Right atrium auricular region (tissue), 2 donors: Measurements from ENCODE around the gene STAT1. TPM values are rescaled to one million over a fixed set of nuclear protein-coding genes. Genes with fewer than 3 reads are reported as not detected.

Source experiments
- DNase-seq: peaks from one replicate; pipeline ENCODE4 v3.0.0-alpha.2; 2019; ENCODE audit warnings: low spot score
- H3K27ac ChIP-seq, 2 donors: fragments of 200-600 bp; sonication (generic); 1 replicate in 1 of 2; 2 replicates in 1 of 2; pipeline ENCODE4 v1.5.1; 2016 to 2019
- H3K27me3 ChIP-seq, 2 donors: fragments of 200-600 bp; sonication (generic); one replicate each; pipeline versions ENCODE4 v1.5.1 to v1.6.0; 2017 to 2019
- H3K36me3 ChIP-seq: fragments of 200-600 bp; sonication (generic); one replicate; pipeline ENCODE4 v1.5.1; 2016
- H3K4me1 ChIP-seq, 2 donors: fragments of 200-600 bp; sonication (generic); one replicate each; pipeline versions ENCODE4 v1.5.1 to v1.6.0; 2017 to 2019
- H3K4me3 ChIP-seq, 2 donors: fragments of 200-600 bp; sonication (generic); 1 replicate in 1 of 2; 2 replicates in 1 of 2; pipeline ENCODE4 v1.5.1; 2017 to 2019; ENCODE audit warnings: mild to moderate bottlenecking in 1 of 2, moderate library complexity in 1 of 2
- H3K9me3 ChIP-seq, 2 donors: fragments of 200-600 bp; sonication (generic); one replicate each; pipeline ENCODE4 v1.5.1; 2019
- total RNA-seq, 2 donors: library from RNA; depleted of rRNA; stranded (reverse); fragments of >200 nt; gene quantifications; one replicate each; pipeline ENCODE4 v1.1.0, GENCODE V29; 2016
- TF ChIP-seq, protein P1 (sequence below), 2 donors: fragments of 200-600 bp; sonication (generic); IDR thresholded peaks; one replicate each; pipeline ENCODE4 v1.5.1; 2019; ENCODE audit warnings: antibody characterized with exemption in 2 of 2

STAT1 gene
- total RNA-seq, 2 donors from 2014 or later = 34.8 to 36.6 TPM

DNA sequence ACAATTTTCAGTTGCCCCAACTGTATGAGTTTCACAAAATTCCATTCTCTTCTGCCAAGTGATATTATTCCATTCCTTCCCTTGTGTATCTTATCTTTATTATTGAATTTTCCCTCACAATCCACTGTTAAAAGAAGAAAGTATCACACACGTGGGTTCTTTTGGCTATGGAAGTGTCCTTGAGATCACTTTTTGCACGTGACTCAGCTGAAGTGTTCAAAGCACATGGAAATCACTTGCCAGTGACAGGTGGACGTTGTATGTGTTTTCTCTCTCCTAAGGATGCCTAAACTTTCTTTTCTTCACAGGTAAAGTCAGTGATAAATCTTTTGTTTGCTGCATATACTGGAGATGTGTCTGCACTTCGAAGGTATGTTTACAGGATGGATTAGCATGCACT lies 60.7 kb downstream of the STAT1 start:
- Histone ChIP-seq H3K36me3 (no peaks in the 10 kb centered on the region), H3K27ac (no peak overlapping the region), H3K27me3 (no peaks in the 10 kb centered on the region), H3K9me3 (no peaks in the 10 kb centered on the region), H3K4me3 (no peak overlapping the region), H3K4me1 (peaks cover 0 to 24% of the 10 kb centered on the region in 2 donors)
- TF ChIP-seq, protein P1, sequence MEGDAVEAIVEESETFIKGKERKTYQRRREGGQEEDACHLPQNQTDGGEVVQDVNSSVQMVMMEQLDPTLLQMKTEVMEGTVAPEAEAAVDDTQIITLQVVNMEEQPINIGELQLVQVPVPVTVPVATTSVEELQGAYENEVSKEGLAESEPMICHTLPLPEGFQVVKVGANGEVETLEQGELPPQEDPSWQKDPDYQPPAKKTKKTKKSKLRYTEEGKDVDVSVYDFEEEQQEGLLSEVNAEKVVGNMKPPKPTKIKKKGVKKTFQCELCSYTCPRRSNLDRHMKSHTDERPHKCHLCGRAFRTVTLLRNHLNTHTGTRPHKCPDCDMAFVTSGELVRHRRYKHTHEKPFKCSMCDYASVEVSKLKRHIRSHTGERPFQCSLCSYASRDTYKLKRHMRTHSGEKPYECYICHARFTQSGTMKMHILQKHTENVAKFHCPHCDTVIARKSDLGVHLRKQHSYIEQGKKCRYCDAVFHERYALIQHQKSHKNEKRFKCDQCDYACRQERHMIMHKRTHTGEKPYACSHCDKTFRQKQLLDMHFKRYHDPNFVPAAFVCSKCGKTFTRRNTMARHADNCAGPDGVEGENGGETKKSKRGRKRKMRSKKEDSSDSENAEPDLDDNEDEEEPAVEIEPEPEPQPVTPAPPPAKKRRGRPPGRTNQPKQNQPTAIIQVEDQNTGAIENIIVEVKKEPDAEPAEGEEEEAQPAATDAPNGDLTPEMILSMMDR (IDR thresholded peaks at IDR 0.05) = no peak
- no peak for DNase-seq

DNA sequence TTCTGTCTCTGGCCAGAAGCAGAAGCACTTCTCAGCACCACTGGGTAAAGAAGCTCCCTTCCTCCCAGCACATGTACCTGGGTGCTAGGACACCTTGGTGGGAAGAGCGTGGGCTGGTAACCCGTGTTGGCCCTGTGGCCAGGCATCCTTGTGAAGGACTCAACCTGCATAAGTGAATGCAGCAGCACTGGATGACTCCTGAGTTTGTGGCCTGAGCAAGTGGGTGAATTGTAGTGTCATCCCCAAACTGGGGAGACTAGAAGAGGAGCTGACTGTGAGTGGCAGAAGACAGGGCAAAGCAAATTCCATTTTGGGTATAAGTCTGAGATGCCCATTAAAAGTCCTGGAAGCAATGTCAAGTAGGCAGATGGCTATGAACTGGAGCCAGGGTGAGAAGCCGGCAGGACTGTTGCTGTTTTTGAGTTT lies 63.4 kb downstream of the STAT1 start:
- no peak overlapping the region for H3K27ac ChIP-seq
- no peaks in the 10 kb centered on the region for H3K36me3 ChIP-seq
- H3K4me3 ChIP-seq = no peak overlapping the region
- TF ChIP-seq, protein P1 (IDR thresholded peaks at IDR 0.05) = no peak
- no peaks in the 10 kb centered on the region for H3K9me3 ChIP-seq
- DNase-seq = no peak
- H3K27me3 ChIP-seq = no peaks in the 10 kb centered on the region
- peaks cover 0 to 38% of the 10 kb centered on the region in 2 donors for H3K4me1 ChIP-seq

DNA sequence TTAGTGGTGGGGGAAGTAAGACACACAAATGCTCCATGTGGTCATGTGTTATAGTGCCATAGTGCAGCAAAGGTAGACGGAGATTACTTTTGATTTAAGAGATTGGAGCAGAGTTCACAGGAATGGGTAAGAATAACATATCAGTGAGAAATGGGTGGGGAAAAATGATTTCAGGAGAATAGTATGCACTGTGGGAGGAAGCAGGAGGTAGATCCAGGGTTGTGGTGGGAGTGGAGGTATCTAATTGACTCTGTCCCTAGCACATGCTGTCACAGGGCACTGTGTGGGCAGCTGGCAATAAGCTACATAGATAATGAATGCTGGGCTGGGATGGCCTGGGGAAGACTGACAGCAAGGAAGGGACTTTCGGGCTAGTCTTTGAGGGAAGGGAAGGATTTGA lies 65.3 kb downstream of the STAT1 start:
- no peaks in the 10 kb centered on the region for H3K9me3 ChIP-seq
- TF ChIP-seq, protein P1 (IDR thresholded peaks at IDR 0.05) = no peak
- no peak for DNase-seq
- no peaks in the 10 kb centered on the region for H3K27me3 ChIP-seq
- H3K36me3 ChIP-seq = no peaks in the 10 kb centered on the region
- peaks cover 0 to 38% of the 10 kb centered on the region in 2 donors for H3K4me1 ChIP-seq
- H3K27ac ChIP-seq = peak overlapping the region; percentile 43 to 63
- no peak overlapping the region for H3K4me3 ChIP-seq

DNA sequence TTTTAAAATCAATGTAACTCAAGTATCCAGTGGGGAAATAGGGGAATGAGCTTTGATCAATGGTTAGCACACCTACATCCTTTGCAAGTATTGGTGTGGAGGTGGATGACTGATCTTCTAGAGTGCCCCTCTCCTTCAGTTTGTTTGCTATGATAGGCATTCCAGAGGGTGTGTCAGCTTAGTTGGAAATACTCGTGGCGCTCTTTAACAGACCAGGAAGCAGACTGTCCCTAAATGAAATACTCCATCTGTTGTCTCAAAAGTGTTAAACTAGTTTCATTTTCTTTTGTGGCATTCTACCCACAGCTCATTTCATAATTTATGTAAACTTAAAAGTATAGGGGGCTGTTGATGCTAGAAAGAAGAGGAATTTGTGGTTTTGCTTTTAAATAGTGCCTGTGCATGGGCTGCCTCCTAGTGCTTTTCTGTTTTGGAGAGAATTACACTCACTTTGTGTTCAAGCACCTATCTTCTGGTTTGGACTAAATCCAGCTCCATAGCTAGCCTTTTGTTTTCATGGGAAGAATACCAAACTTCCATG lies 66.2 kb downstream of the STAT1 start:
- TF ChIP-seq, protein P1 (IDR thresholded peaks at IDR 0.05) = no peak
- Histone ChIP-seq H3K27me3 (no peaks in the 10 kb centered on the region), H3K4me3 (no peak overlapping the region), H3K27ac (peak overlapping the region; percentile 43 to 63), H3K4me1 (peaks cover 0 to 38% of the 10 kb centered on the region in 2 donors), H3K36me3 (no peaks in the 10 kb centered on the region), H3K9me3 (no peaks in the 10 kb centered on the region)
- DNase-seq = no peak

DNA sequence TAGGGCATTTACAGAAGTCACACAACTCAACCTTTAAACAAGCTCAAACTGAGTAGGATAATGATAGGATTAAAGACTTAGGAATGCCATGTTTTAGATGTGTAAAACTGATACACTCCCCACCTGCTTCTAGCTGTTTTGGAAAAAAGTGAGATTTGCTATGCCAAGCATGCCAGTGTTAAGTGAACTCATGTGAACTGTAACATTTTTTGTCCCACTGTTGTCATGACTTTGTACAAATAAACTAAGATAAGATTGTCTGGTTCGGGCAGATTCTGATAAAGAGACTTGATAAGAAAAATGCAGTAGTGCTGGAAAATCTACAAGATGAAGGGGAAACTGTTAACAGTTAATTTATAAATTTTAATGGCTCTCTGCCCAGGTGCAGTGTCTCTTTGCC lies 66.8 kb downstream of the STAT1 start:
- no peaks in the 10 kb centered on the region for H3K9me3 ChIP-seq
- no peak overlapping the region for H3K4me3 ChIP-seq
- H3K27ac ChIP-seq = peak overlapping the region; percentile 43 to 63
- DNase-seq = no peak
- TF ChIP-seq, protein P1 (IDR thresholded peaks at IDR 0.05) = no peak
- peaks cover 0 to 38% of the 10 kb centered on the region in 2 donors for H3K4me1 ChIP-seq
- no peaks in the 10 kb centered on the region for H3K27me3 ChIP-seq
- H3K36me3 ChIP-seq = no peaks in the 10 kb centered on the region

DNA sequence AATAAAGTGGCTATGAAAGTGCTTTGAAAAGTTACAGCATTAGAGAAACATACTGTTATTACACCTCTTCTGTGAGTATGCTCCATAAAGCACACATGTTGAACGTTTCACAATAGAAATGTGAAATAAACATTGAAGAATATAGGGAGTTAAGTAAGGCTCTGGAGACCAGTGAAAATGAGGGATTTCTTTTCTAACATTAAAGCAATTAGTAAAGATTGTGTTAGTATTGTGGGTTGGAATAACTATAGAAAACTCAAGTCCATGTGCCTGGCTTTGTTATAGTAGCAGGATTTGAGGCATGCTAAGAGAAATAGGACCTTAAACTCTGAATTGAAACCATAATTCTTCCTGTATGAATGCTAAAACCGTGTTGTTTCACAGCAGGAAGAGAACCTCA lies 70.3 kb downstream of the STAT1 start:
- H3K27me3 ChIP-seq = no peaks in the 10 kb centered on the region
- H3K9me3 ChIP-seq = no peaks in the 10 kb centered on the region
- H3K4me3 ChIP-seq = no peak overlapping the region
- no peak for DNase-seq
- no peak overlapping the region for H3K27ac ChIP-seq
- no peaks in the 10 kb centered on the region for H3K36me3 ChIP-seq
- TF ChIP-seq, protein P1 (IDR thresholded peaks at IDR 0.05) = no peak
- peaks cover 0 to 35% of the 10 kb centered on the region in 2 donors for H3K4me1 ChIP-seq
